NB4 (cell line): ENCODE measurements around the gene SLC27A6.
"Not testable (repeated sequence)": the region's sequence is repeated elsewhere in the genome, so short reads cannot be mapped to it uniquely, and the experiment has no call there.

Experiments
- DNase-seq: peaks from one replicate; pipeline ENCODE4 v3.0.0; 2010; ENCODE audit warnings: low read depth
- H3K4me3 ChIP-seq: one replicate; pipeline ENCODE4 v1.5.1; 2011; ENCODE audit warnings: mild to moderate bottlenecking, low read depth, low read length, moderate library complexity
- CTCF ChIP-seq: IDR thresholded peaks from one replicate; pipeline ENCODE4 v1.5.1; 2012; ENCODE audit warnings: low read depth, low read length
- MAX ChIP-seq: IDR thresholded peaks from 2 replicates; pipeline ENCODE4 v1.6.1; 2011; ENCODE audit warnings: low read depth, low read length
- MYC ChIP-seq: IDR thresholded peaks from 2 replicates; pipeline ENCODE4 v1.6.1; 2011; ENCODE audit warnings: low read depth, low read length
- POLR2A ChIP-seq: IDR thresholded peaks from 2 replicates; pipeline ENCODE4 v1.6.1; 2011; ENCODE audit warnings: mild to moderate bottlenecking; ENCODE audit not compliant: insufficient read length; ENCODE audit errors: extremely low read depth

Gene SLC27A6

GRCh38 chr5:128949847-128950546 is 15.3 kb upstream of the SLC27A6 start:
- TF ChIP-seq CTCF (no peak), MAX (no peak), POLR2A (no peak), MYC (no peak)
- DNase-seq = no peak
- no peak overlapping the region for H3K4me3 ChIP-seq

- H3K4me3 ChIP-seq, DNase-seq: not testable (repeated sequence)
Measured at GRCh38 chr5:128951301-128951700, 14.0 kb upstream of the SLC27A6 start.

GRCh38 chr5:128956164-128956563 is 9.1 kb upstream of the SLC27A6 start:
- H3K4me3 ChIP-seq = no peak overlapping the region
- TF ChIP-seq POLR2A (no peak), MAX (no peak), CTCF (no peak), MYC (no peak)
- no peak for DNase-seq

GRCh38 chr5:128962211-128962610 is 3.1 kb upstream of the SLC27A6 start:
- no peak for DNase-seq
- TF ChIP-seq POLR2A = no peak
- TF ChIP-seq CTCF = no peak
- no peak for TF ChIP-seq MAX
- TF ChIP-seq MYC = no peak
- no peak overlapping the region for H3K4me3 ChIP-seq

GRCh38 chr5:128965638-128966302 is 482 bp downstream of the SLC27A6 start:
- DNase-seq = no peak
- TF ChIP-seq POLR2A (no peak), MAX (no peak), MYC (no peak), CTCF (no peak)
- peak overlapping the region; percentile 35 for H3K4me3 ChIP-seq

GRCh38 chr5:128966375-128966774 is 1.1 kb downstream of the SLC27A6 start:
- H3K4me3 ChIP-seq = no peak overlapping the region
- no peak for DNase-seq
- no peak for TF ChIP-seq POLR2A
- TF ChIP-seq MAX = no peak
- no peak for TF ChIP-seq MYC
- TF ChIP-seq CTCF = no peak
